AG04449 (cell line): Measurements from ENCODE around the gene LCN6.
A peak's percentile ranks its signal among the peaks of the same experiment; 100 is the strongest.

Source experiments
- CTCF ChIA-PET: fragments of 350-600 bp; formaldehyde crosslinking; extraction: SDS; loops from one replicate; lab custom pipeline; 2021; ENCODE audit warnings: antibody characterized with exemption; lab: Yijun Ruan, JAX
- POLR2A ChIA-PET: fragments of 400-600, 350-600 bp; formaldehyde crosslinking; extraction: SDS; loops from one replicate; lab custom pipeline; 2020; ENCODE audit warnings: antibody characterized with exemption, inconsistent platforms; lab: Yijun Ruan, JAX
- DNase-seq: peaks from one replicate; pipeline ENCODE4 v3.0.0-alpha.2; 2010; ENCODE audit warnings: low read depth, low spot score
- H3K4me3 ChIP-seq: 2 replicates; pipeline ENCODE4 v1.5.1; 2011; ENCODE audit warnings: low read depth, mild to moderate bottlenecking, control low read depth, low read length
- CTCF ChIP-seq: IDR thresholded peaks from one replicate; pipeline ENCODE4 v1.5.1; 2011; ENCODE audit warnings: mild to moderate bottlenecking, moderate library complexity, low read length, control low read depth, inconsistent platforms; ENCODE audit not compliant: insufficient read depth; ENCODE audit errors: missing control alignments

Gene LCN6

DNA sequence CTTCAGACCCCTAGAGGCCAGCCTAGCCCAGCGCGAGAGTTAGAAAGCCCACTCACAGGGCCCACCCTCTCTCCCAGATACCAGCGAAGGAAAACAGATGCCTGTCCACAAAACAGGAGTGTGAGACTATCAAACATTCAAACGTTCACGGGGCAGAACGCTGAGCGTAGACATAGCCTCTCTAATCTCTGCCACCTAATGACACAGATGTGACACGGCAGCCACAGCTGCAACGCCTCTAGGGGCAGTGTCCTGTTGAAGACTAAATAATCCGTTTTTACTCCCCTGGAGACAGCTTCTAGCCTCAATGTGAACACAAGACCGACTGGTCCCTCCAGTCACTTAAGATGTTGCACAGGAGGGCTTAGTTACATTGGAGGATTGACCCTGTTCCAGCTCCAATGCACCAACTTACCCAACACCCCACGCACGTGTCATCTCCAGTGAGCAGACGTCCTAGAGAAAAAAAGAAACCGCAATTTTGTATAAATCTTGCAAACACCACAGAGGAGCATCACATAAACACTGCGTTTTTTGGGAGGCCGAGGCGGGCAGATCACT lies 21.6 kb downstream of the LCN6 start:
- ChIA-PET POLR2A (interaction anchor here (0.6 to 3.5 kb wide), 6 partner anchors 11 to 165 kb away, joined by 3 to 17 read pairs (median 8); partner anchors contain the start of gene AGPAT2), CTCF (interaction anchor here (0.7 to 4.1 kb wide), 8 partner anchors 8 to 360 kb away, joined by 3 to 27 read pairs (median 7); partner anchors contain the start of gene MAN1B1)
- DNase-seq, result no peak
- peak; percentile 34 for TF ChIP-seq CTCF
- H3K4me3 ChIP-seq, result peak overlapping the region; percentile 84

DNA sequence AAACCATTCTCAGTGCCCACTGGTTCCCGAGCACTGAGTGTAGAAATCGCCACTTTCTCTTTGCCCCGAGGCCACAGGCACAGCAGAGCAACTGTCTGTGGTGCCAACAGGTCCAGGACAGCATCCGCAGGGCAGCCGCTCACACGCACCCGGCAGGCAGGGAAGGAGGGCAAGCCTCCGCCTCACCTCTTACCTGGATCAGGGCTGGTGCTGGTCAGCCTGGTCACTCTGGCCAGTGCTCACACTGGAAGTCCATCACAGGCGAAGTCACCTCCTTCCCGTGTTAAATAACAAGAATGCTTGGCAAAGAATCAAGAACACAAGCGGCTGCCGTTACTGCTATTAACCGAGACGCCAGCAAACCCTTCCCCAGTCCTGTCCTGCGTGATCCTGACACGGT lies 22.2 kb downstream of the LCN6 start:
- ChIA-PET POLR2A (interaction anchor here (0.7 to 3.5 kb wide), 4 partner anchors 10 to 303 kb away, joined by 3 to 17 read pairs (median 8); partner anchors contain the start of gene AGPAT2), CTCF (interaction anchor here (0.9 to 2.4 kb wide), 2 partner anchors 12 to 20 kb away, joined by 4 to 7 read pairs; no protein-coding TSS in a partner anchor)
- peak overlapping the region; percentile 84 for H3K4me3 ChIP-seq
- DNase-seq, result no peak
- no peak for TF ChIP-seq CTCF

DNA sequence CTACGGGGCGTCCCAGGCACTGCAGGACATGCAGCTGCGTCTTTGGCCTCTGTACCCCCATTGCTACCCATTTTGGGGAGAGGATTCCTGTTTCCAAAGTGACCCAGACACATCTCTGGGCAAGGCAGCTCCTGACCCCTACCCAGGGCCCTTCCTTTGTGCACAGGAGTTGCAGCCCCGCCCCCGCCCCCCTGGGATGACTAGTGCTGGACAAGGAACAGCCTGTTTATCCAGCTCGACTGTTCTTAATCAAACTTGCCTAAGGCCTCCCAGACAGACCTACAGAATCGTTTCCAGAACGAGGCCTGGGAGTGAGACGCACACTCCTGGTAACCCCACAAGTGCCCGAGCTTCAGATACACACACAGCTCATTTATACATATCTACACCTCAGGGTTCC lies 22.7 kb downstream of the LCN6 start:
- no peak for DNase-seq
- CTCF ChIA-PET, result interaction anchor here (0.6 to 0.9 kb wide), 2 partner anchors 11 to 514 kb away, joined by 3 to 4 read pairs; no protein-coding TSS in a partner anchor
- H3K4me3 ChIP-seq, result peak overlapping the region; percentile 84
- POLR2A ChIA-PET, result interaction anchor here (0.7 kb wide), 1 partner anchor 303 kb away, joined by 3 read pairs; no protein-coding TSS in a partner anchor
- no peak for TF ChIP-seq CTCF

DNA sequence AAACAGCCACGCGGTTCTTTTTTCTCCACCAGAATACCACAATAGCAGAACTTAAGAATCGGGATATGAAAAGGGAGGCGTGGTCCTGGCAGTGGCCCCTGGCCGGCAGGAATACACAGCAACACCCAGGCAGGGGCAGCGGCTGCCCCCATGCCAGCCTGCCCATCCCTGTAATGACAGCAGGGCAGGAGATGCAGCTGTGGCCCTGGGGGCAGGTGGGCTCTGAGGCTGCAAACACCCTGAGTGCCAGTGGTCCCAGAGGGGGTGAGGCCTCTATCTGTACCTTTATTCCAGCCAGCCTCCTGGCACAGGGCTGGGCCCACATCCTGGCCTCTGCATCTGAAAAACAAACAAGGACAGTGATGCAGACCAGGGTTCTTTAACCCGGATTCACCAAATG lies 23.6 kb downstream of the LCN6 start:
- POLR2A ChIA-PET, result no interaction called here
- H3K4me3 ChIP-seq, result no peak overlapping the region
- CTCF ChIA-PET, result no interaction called here

DNA sequence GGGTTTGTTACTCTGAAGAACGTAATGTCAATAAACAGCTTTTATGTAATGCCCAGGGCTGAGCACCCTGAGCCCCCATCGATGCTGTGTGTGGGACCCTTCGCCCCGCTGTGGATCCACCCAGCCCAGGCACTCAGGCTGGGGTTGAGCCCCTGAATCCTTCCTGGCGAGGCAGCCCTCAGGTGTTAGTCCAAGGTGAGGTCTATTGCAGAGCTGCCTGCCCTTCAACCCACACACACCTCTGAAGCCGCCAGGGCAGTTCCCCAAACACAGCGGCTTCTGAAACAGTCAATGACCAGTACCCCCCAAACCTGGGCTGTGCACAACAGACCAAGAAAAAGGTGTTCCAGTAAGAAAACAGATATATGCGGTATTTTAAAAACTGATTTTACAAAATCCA lies 24.3 kb downstream of the LCN6 start:
- ChIA-PET CTCF (interaction anchor here (0.6 to 1.4 kb wide), 2 partner anchors 9 to 31 kb away, joined by 3 to 4 read pairs; no protein-coding TSS in a partner anchor), POLR2A (interaction anchor here (0.6 kb wide), 1 partner anchor 18 kb away, joined by 3 read pairs; no protein-coding TSS in a partner anchor)
- no peak for DNase-seq
- TF ChIP-seq CTCF, result no peak
- H3K4me3 ChIP-seq, result no peak overlapping the region

More for the DNA sequence above, 23.6 kb downstream of the LCN6 start:
- no peak for DNase-seq
- TF ChIP-seq CTCF, result no peak

DNA sequence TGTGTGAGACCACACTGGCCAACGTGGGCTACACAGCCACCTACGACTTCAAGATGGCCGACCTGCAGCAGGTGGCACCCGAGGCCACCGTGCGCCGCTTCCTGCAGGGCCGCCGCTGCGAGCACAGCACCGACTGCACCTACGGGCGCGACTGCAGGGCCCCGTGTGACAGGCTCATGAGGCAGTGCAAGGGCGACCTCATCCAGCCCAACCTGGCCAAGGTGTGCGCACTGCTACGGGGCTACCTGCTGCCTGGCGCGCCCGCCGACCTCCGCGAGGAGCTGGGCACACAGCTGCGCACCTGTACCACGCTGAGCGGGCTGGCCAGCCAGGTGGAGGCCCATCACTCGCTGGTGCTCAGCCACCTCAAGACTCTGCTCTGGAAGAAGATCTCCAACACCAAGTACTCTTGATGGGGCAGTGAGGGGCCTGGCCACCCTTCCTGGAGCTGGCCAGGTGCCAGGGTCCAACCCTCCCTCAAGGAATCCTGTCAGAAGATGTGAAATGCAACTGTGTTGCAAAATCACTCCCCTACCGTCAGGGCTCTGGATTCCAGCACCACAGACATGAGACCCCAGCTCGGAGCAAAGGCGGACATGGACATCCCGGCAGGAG lies 24.9 kb downstream of the LCN6 start:
- ChIA-PET POLR2A (interaction anchor here (2.4 kb wide), 1 partner anchor 10 kb away, joined by 6 read pairs; the partner anchor contains the start of gene DIPK1B), CTCF (interaction anchor here (0.6 to 1.4 kb wide), 2 partner anchors 8 to 31 kb away, joined by 3 to 4 read pairs; no protein-coding TSS in a partner anchor)
- DNase-seq, result no peak
- no peak for TF ChIP-seq CTCF
- no peak overlapping the region for H3K4me3 ChIP-seq
